HEK293 (cell line): ENCODE data around the gene TRAF7.

ENCODE experiments used
- CTCF ChIA-PET: fragments of 350-600 bp; formaldehyde crosslinking; extraction: SDS; loops from one replicate; lab custom pipeline; 2021; ENCODE audit warnings: antibody characterized with exemption; lab: Yijun Ruan, JAX
- POLR2A ChIA-PET: fragments of 300-600 bp; formaldehyde crosslinking; extraction: SDS; loops from one replicate; lab custom pipeline; 2020; ENCODE audit warnings: antibody characterized with exemption, inconsistent platforms; lab: Yijun Ruan, JAX
- H3K27ac ChIP-seq: fragments of 200-500 bp; sonication (Bioruptor generic); 2 replicates; pipeline ENCODE4 v1.5.1; 2014; ENCODE audit warnings: low read depth, low read length, control low read depth, inconsistent platforms; ENCODE audit errors: extremely low read depth
- H3K36me3 ChIP-seq, 2 experiments: fragments of 200-500 bp in 1 of 2; sonication (Bioruptor generic) in 1 of 2; 1 replicate in 1 of 2; 2 replicates in 1 of 2; pipeline ENCODE4 v1.5.1; 2014 to 2017; ENCODE audit warnings: inconsistent platforms in 2 of 2, low read length in 2 of 2; ENCODE audit not compliant: control insufficient read depth in 2 of 2, insufficient read depth in 1 of 2
- H3K4me1 ChIP-seq: fragments of 200-500 bp; sonication (Bioruptor generic); 2 replicates; pipeline ENCODE4 v1.5.1; 2014; ENCODE audit warnings: mild to moderate bottlenecking, low read length, inconsistent platforms; ENCODE audit not compliant: control insufficient read depth, insufficient read depth
- H3K4me3 ChIP-seq: 2 replicates; pipeline ENCODE4 v1.5.1; 2011; ENCODE audit warnings: low read depth, mild to moderate bottlenecking, control low read depth, low read length, moderate library complexity
- H3K9me3 ChIP-seq: fragments of 200-500 bp; sonication (Bioruptor generic); 2 replicates; pipeline ENCODE4 v1.5.1; 2014; ENCODE audit warnings: low read depth, low read length, inconsistent platforms; ENCODE audit not compliant: control insufficient read depth, insufficient read depth
- BCL11A ChIP-seq: fragments of 450-650 bp; formaldehyde crosslinking; IDR thresholded peaks from 2 replicates; pipeline ENCODE4 v1.5.1; 2016; ENCODE audit warnings: low read depth, missing biosample characterization, missing genetic modification characterization
- BCL11B ChIP-seq: fragments of 450-650 bp; formaldehyde crosslinking; IDR thresholded peaks from 2 replicates; pipeline ENCODE4 v1.5.1; 2016; ENCODE audit warnings: low read depth, missing biosample characterization, missing genetic modification characterization
- FEZF1 ChIP-seq: fragments of 450-650 bp; formaldehyde crosslinking; IDR thresholded peaks from 2 replicates; pipeline ENCODE4 v1.5.1; 2016; ENCODE audit warnings: missing biosample characterization, missing genetic modification characterization
- PRDM1 ChIP-seq: fragments of 450-650 bp; formaldehyde crosslinking; IDR thresholded peaks from 2 replicates; pipeline ENCODE4; 2016; ENCODE audit warnings: missing biosample characterization, missing genetic modification characterization
- REPIN1 ChIP-seq: fragments of 450-650 bp; formaldehyde crosslinking; IDR thresholded peaks from 2 replicates; pipeline ENCODE4 v1.5.1; 2017; ENCODE audit warnings: missing biosample characterization, missing genetic modification characterization, low read depth
- SP3 ChIP-seq: fragments of 450-650 bp; formaldehyde crosslinking; IDR thresholded peaks from 2 replicates; pipeline ENCODE4 v1.5.1; 2016; ENCODE audit warnings: missing biosample characterization, missing genetic modification characterization
- TRIM28 ChIP-seq: IDR thresholded peaks from 2 replicates; pipeline ENCODE4 v1.6.1; 2011; ENCODE audit warnings: low read length, control low read depth, borderline replicate concordance
- ZFP41 ChIP-seq: fragments of 450-650 bp; formaldehyde crosslinking; IDR thresholded peaks from 2 replicates; pipeline ENCODE4 v1.5.1; 2016; ENCODE audit warnings: missing biosample characterization, missing genetic modification characterization, borderline replicate concordance
- ZNF155 ChIP-seq: fragments of 450-650 bp; formaldehyde crosslinking; IDR thresholded peaks from 2 replicates; pipeline ENCODE4 v1.5.1; 2016; ENCODE audit warnings: missing biosample characterization, missing genetic modification characterization
- ZNF157 ChIP-seq: fragments of 450-650 bp; formaldehyde crosslinking; IDR thresholded peaks from 2 replicates; pipeline ENCODE4 v1.5.1; 2016; ENCODE audit warnings: missing biosample characterization, missing genetic modification characterization
- ZNF16 ChIP-seq: fragments of 450-650 bp; formaldehyde crosslinking; IDR thresholded peaks from 2 replicates; pipeline ENCODE4 v1.5.1; 2016; ENCODE audit warnings: low read depth, missing biosample characterization, missing genetic modification characterization
- ZNF350 ChIP-seq: fragments of 450-650 bp; formaldehyde crosslinking; IDR thresholded peaks from 2 replicates; pipeline ENCODE4 v1.5.0; 2017; ENCODE audit warnings: missing biosample characterization, mild to moderate bottlenecking, missing genetic modification characterization
- ZNF473 ChIP-seq: fragments of 450-650 bp; formaldehyde crosslinking; IDR thresholded peaks from 2 replicates; pipeline ENCODE4 v1.5.1; 2017; ENCODE audit warnings: missing biosample characterization, missing genetic modification characterization
- ZNF48 ChIP-seq: fragments of 450-650 bp; formaldehyde crosslinking; IDR thresholded peaks from 2 replicates; pipeline ENCODE4 v1.5.1; 2016; ENCODE audit warnings: missing biosample characterization, missing genetic modification characterization
- ZNF521 ChIP-seq: fragments of 450-650 bp; formaldehyde crosslinking; IDR thresholded peaks from 2 replicates; pipeline ENCODE4 v1.5.1; 2017; ENCODE audit warnings: missing biosample characterization, mild to moderate bottlenecking, missing genetic modification characterization
- ZNF544 ChIP-seq: fragments of 450-650 bp; formaldehyde crosslinking; IDR thresholded peaks from 2 replicates; pipeline ENCODE4 v1.5.0; 2017; ENCODE audit warnings: missing biosample characterization, missing genetic modification characterization
- ZNF664 ChIP-seq: fragments of 450-650 bp; formaldehyde crosslinking; IDR thresholded peaks from 2 replicates; pipeline ENCODE4 v1.5.1; 2016; ENCODE audit warnings: missing biosample characterization, missing genetic modification characterization
- ZNF670 ChIP-seq: fragments of 450-650 bp; formaldehyde crosslinking; IDR thresholded peaks from 2 replicates; pipeline ENCODE4 v1.5.1; 2016; ENCODE audit warnings: missing biosample characterization, missing genetic modification characterization, low read depth
- ZNF843 ChIP-seq: fragments of 450-650 bp; formaldehyde crosslinking; IDR thresholded peaks from 2 replicates; pipeline ENCODE4 v1.5.1; 2016; ENCODE audit warnings: missing biosample characterization, missing genetic modification characterization
- ZSCAN30 ChIP-seq: fragments of 450-650 bp; IDR thresholded peaks from 2 replicates; pipeline ENCODE4 v1.5.1; 2018; ENCODE audit warnings: missing biosample characterization, mild to moderate bottlenecking, missing genetic modification characterization, moderate library complexity
- TF ChIP-seq, protein P1 (sequence below): fragments of 450-650 bp; formaldehyde crosslinking; conservative IDR thresholded peaks from 2 replicates; pipeline ENCODE4 v1.5.1; 2016; ENCODE audit warnings: low read depth, missing biosample characterization, missing genetic modification characterization
- TF ChIP-seq, protein P2 (sequence below): fragments of 450-650 bp; formaldehyde crosslinking; IDR thresholded peaks from 2 replicates; pipeline ENCODE4 v1.5.1; 2017; ENCODE audit warnings: missing biosample characterization, missing genetic modification characterization
- TF ChIP-seq, protein P3 (sequence below): fragments of 450-650 bp; formaldehyde crosslinking; IDR thresholded peaks from 2 replicates; pipeline ENCODE4 v1.5.1; 2016; ENCODE audit warnings: missing biosample characterization, missing genetic modification characterization
- TF ChIP-seq, protein P4 (sequence below): fragments of 450-650 bp; formaldehyde crosslinking; IDR thresholded peaks from 2 replicates; pipeline ENCODE4 v1.5.1; 2017; ENCODE audit warnings: missing biosample characterization, missing genetic modification characterization
- TF ChIP-seq, protein P5 (sequence below): fragments of 450-650 bp; formaldehyde crosslinking; IDR thresholded peaks from 2 replicates; pipeline ENCODE4 v1.5.1; 2016; ENCODE audit warnings: missing biosample characterization, missing genetic modification characterization

TRAF7 gene

DNA sequence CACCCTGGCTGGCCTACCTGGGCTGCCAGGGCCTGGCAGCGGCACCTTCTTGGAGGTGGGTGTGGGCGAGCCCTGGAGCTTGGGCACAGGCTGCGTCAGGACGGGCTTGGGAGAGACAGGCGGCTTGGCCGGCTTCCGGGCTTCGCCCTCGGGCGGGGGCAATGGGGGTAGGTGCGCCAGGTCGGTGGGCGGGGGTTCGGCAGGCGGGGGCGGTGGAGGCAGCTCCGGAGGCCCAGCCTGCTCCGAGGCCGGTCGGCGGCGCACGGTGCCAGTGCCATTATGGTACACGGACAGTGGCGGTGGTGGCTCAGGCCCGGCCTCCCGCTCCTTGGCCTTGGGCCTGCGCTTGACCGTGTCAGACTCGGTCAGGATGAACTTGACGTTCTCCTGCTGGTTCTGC is 24.0 kb downstream of the TRAF7 start (continued):
- TF ChIP-seq, protein P1, sequence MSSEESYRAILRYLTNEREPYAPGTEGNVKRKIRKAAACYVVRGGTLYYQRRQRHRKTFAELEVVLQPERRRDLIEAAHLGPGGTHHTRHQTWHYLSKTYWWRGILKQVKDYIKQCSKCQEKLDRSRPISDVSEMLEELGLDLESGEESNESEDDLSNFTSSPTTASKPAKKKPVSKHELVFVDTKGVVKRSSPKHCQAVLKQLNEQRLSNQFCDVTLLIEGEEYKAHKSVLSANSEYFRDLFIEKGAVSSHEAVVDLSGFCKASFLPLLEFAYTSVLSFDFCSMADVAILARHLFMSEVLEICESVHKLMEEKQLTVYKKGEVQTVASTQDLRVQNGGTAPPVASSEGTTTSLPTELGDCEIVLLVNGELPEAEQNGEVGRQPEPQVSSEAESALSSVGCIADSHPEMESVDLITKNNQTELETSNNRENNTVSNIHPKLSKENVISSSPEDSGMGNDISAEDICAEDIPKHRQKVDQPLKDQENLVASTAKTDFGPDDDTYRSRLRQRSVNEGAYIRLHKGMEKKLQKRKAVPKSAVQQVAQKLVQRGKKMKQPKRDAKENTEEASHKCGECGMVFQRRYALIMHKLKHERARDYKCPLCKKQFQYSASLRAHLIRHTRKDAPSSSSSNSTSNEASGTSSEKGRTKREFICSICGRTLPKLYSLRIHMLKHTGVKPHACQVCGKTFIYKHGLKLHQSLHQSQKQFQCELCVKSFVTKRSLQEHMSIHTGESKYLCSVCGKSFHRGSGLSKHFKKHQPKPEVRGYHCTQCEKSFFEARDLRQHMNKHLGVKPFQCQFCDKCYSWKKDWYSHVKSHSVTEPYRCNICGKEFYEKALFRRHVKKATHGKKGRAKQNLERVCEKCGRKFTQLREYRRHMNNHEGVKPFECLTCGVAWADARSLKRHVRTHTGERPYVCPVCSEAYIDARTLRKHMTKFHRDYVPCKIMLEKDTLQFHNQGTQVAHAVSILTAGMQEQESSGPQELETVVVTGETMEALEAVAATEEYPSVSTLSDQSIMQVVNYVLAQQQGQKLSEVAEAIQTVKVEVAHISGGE (tag by site-specific recombination), result no peak
- TF ChIP-seq ZNF155 (tag by site-specific recombination) (no peak), SP3 (tag by site-specific recombination) (no peak), REPIN1 (tag by site-specific recombination) (no peak), ZNF48 (tag by site-specific recombination) (no peak), ZNF473 (no peak), ZNF350 (tag by site-specific recombination) (no peak), TRIM28 (no peak), ZFP41 (tag by site-specific recombination) (no peak), ZNF843 (tag by site-specific recombination) (no peak), ZNF670 (tag by site-specific recombination) (no peak)

DNA sequence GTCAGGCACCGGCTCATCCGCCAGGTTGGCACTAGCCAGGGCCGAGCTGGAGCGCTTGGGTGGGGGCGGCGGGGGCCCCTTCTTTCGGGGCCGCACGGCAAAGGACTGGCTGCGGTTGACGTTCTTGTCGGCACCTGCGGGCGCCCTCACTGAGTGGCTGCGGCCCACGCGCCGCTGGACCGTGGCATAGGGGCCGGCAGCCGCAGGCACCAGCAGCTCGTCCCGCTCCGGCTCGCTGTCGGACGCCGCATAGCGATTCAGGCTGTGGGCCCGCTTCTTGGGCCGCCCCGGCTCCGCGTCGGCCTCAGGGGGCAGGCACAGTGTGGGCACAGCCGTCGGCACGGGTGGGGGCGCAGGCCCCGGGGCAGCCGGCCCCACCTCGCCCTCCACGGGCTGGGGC is 24.9 kb downstream of the TRAF7 start:
- ChIA-PET CTCF (no interaction called here), POLR2A (interaction anchor here (1.3 kb wide), 1 partner anchor 25 kb away, joined by 13 read pairs; the partner anchor contains the start of gene TRAF7)
- Histone ChIP-seq H3K36me3 (peaks cover 0 to 38% of the 10 kb centered on the region in 2 experiments; a peak in 1 of 3 replicates), H3K4me1 (no peaks in the 10 kb centered on the region), H3K9me3 (no peaks in the 10 kb centered on the region), H3K27ac (no peak overlapping the region), H3K4me3 (no peak overlapping the region)
- no peak for TF ChIP-seq ZNF544
- TF ChIP-seq ZNF157 (tag by site-specific recombination), result no peak
- no peak for TF ChIP-seq ZSCAN30 (tag by site-specific recombination)
- no peak for TF ChIP-seq PRDM1 (tag by site-specific recombination)
- no peak for TF ChIP-seq ZNF521 (tag by site-specific recombination)
- no peak for TF ChIP-seq ZNF664 (tag by site-specific recombination)
- TF ChIP-seq, protein P2, sequence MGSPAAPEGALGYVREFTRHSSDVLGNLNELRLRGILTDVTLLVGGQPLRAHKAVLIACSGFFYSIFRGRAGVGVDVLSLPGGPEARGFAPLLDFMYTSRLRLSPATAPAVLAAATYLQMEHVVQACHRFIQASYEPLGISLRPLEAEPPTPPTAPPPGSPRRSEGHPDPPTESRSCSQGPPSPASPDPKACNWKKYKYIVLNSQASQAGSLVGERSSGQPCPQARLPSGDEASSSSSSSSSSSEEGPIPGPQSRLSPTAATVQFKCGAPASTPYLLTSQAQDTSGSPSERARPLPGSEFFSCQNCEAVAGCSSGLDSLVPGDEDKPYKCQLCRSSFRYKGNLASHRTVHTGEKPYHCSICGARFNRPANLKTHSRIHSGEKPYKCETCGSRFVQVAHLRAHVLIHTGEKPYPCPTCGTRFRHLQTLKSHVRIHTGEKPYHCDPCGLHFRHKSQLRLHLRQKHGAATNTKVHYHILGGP (tag by site-specific recombination), result no peak
- TF ChIP-seq, protein P3, sequence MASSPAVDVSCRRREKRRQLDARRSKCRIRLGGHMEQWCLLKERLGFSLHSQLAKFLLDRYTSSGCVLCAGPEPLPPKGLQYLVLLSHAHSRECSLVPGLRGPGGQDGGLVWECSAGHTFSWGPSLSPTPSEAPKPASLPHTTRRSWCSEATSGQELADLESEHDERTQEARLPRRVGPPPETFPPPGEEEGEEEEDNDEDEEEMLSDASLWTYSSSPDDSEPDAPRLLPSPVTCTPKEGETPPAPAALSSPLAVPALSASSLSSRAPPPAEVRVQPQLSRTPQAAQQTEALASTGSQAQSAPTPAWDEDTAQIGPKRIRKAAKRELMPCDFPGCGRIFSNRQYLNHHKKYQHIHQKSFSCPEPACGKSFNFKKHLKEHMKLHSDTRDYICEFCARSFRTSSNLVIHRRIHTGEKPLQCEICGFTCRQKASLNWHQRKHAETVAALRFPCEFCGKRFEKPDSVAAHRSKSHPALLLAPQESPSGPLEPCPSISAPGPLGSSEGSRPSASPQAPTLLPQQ (tag by site-specific recombination), result no peak
- TF ChIP-seq BCL11B (tag by site-specific recombination), result no peak
- no peak for TF ChIP-seq FEZF1 (tag by site-specific recombination)
- TF ChIP-seq ZFP41 (tag by site-specific recombination), result no peak
- no peak for TF ChIP-seq BCL11A
- no peak for TF ChIP-seq ZNF16 (tag by site-specific recombination)
- TF ChIP-seq, protein P4, sequence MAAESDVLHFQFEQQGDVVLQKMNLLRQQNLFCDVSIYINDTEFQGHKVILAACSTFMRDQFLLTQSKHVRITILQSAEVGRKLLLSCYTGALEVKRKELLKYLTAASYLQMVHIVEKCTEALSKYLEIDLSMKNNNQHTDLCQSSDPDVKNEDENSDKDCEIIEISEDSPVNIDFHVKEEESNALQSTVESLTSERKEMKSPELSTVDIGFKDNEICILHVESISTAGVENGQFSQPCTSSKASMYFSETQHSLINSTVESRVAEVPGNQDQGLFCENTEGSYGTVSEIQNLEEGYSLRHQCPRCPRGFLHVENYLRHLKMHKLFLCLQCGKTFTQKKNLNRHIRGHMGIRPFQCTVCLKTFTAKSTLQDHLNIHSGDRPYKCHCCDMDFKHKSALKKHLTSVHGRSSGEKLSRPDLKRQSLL (tag by site-specific recombination), result no peak
- TF ChIP-seq, protein P5, sequence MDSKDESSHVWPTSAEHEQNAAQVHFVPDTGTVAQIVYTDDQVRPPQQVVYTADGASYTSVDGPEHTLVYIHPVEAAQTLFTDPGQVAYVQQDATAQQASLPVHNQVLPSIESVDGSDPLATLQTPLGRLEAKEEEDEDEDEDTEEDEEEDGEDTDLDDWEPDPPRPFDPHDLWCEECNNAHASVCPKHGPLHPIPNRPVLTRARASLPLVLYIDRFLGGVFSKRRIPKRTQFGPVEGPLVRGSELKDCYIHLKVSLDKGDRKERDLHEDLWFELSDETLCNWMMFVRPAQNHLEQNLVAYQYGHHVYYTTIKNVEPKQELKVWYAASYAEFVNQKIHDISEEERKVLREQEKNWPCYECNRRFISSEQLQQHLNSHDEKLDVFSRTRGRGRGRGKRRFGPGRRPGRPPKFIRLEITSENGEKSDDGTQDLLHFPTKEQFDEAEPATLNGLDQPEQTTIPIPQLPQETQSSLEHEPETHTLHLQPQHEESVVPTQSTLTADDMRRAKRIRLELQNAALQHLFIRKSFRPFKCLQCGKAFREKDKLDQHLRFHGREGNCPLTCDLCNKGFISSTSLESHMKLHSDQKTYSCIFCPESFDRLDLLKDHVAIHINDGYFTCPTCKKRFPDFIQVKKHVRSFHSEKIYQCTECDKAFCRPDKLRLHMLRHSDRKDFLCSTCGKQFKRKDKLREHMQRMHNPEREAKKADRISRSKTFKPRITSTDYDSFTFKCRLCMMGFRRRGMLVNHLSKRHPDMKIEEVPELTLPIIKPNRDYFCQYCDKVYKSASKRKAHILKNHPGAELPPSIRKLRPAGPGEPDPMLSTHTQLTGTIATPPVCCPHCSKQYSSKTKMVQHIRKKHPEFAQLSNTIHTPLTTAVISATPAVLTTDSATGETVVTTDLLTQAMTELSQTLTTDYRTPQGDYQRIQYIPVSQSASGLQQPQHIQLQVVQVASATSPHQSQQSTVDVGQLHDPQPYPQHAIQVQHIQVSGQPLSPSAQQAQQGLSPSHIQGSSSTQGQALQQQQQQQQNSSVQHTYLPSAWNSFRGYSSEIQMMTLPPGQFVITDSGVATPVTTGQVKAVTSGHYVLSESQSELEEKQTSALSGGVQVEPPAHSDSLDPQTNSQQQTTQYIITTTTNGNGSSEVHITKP (tag by site-specific recombination), result no peak
